Left kidney (tissue), 8 donors: Measurements from ENCODE around the gene MACROD1. TPM values are rescaled to one million over a fixed set of nuclear protein-coding genes. Genes with fewer than 3 reads are reported as not detected.
A peak's percentile ranks its signal among the peaks of the same experiment; 100 is the strongest.

Experiments
- DNase-seq: peaks from one replicate; pipeline ENCODE4 v3.0.0-alpha.2; 2013
- long read RNA-seq, 8 donors: transcript quantifications; one replicate each; lab custom pipeline, GENCODE V29; 2026
- polyA plus RNA-seq: library from polyadenylated mRNA; unstranded; fragments of 120-200 nt; gene quantifications from one replicate; pipeline ENCODE4 v1.2.1, GENCODE V29; 2013; ENCODE audit not compliant: insufficient read length

The MACROD1 gene, protein sequence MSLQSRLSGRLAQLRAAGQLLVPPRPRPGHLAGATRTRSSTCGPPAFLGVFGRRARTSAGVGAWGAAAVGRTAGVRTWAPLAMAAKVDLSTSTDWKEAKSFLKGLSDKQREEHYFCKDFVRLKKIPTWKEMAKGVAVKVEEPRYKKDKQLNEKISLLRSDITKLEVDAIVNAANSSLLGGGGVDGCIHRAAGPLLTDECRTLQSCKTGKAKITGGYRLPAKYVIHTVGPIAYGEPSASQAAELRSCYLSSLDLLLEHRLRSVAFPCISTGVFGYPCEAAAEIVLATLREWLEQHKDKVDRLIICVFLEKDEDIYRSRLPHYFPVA
- 13.3 TPM for polyA plus RNA-seq
- long read RNA-seq, donor 1, transcript MACROD1-201 (11 exons, 1,205 nt) = major isoform, 8 of 558 reads
- long read RNA-seq, donor 1, partial matches to known transcripts = 476 of 558 reads
- long read RNA-seq, donor 1, other reads (novel, unspliced or antisense) = 74 of 558 reads
- long read RNA-seq, donor 2, transcript MACROD1-201 (11 exons, 1,205 nt) = major isoform, 5 of 6 reads
- long read RNA-seq, donor 2, partial matches to known transcripts = 0 of 6 reads
- long read RNA-seq, donor 2, other reads (novel, unspliced or antisense) = 0 of 6 reads
- long read RNA-seq, donor 3, transcript MACROD1-201 (11 exons, 1,205 nt) = major isoform, 6 of 13 reads
- long read RNA-seq, donor 3, partial matches to known transcripts = 7 of 13 reads
- long read RNA-seq, donor 3, other reads (novel, unspliced or antisense) = 0 of 13 reads
- long read RNA-seq, donor 4, partial matches to known transcripts = 0 of 2 reads
- long read RNA-seq, donor 4, other reads (novel, unspliced or antisense) = 0 of 2 reads
- long read RNA-seq, donor 5, transcript MACROD1-201 (11 exons, 1,205 nt) = major isoform, 6 of 158 reads
- long read RNA-seq, donor 5, partial matches to known transcripts = 129 of 158 reads
- long read RNA-seq, donor 5, other reads (novel, unspliced or antisense) = 23 of 158 reads
- long read RNA-seq, donor 6, transcript MACROD1-201 (11 exons, 1,205 nt) = major isoform, 7 of 311 reads
- long read RNA-seq, donor 6, partial matches to known transcripts = 184 of 311 reads
- long read RNA-seq, donor 6, other reads (novel, unspliced or antisense) = 118 of 311 reads
- long read RNA-seq, donor 7, partial matches to known transcripts = 392 of 643 reads
- long read RNA-seq, donor 7, other reads (novel, unspliced or antisense) = 249 of 643 reads
- long read RNA-seq, donor 8, partial matches to known transcripts = 0 of 2 reads
- long read RNA-seq, donor 8, other reads (novel, unspliced or antisense) = 0 of 2 reads

DNA sequence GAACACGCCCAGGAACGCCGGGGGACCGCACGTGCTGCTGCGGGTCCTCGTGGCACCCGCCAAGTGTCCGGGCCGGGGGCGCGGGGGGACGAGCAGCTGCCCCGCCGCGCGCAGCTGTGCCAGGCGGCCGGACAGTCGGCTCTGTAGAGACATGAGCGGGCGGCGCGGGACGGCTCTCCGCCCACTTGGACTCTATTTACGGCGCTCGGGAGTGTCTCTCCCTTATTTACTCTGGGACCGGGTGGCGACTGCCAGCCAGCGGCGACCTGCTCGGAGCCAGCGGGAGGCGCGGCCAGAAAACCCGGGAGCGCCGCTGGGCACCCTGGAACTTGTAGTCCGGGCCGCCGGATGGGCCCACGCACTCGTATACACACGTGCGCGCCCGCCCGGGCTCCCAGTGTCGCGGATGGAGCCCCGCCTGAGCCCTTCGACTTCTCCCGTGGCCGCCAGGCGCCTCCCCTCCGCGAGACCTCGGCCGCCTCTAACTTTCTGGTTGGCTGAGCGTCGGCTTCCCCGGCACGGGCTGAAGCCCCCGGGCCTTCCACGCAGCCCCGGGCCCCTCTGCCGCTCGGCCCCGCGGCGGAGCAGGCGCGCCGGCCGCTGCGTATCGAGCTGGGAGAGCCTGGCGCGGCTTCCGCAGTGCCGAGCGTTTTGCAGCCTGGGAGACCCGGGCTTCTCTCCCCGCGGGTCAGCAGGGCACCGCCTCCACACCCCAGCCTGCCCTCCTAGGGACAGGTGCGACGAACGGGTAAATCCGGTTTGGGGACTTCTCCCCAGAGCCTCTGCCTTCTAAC, at the start of gene MACROD1:
MACROD1 (minus strand) TSS at position 272 of the 794 bp plus-strand sequence; CDS start at position 153, 119 bp downstream.
- DNase-seq = no peak

DNA sequence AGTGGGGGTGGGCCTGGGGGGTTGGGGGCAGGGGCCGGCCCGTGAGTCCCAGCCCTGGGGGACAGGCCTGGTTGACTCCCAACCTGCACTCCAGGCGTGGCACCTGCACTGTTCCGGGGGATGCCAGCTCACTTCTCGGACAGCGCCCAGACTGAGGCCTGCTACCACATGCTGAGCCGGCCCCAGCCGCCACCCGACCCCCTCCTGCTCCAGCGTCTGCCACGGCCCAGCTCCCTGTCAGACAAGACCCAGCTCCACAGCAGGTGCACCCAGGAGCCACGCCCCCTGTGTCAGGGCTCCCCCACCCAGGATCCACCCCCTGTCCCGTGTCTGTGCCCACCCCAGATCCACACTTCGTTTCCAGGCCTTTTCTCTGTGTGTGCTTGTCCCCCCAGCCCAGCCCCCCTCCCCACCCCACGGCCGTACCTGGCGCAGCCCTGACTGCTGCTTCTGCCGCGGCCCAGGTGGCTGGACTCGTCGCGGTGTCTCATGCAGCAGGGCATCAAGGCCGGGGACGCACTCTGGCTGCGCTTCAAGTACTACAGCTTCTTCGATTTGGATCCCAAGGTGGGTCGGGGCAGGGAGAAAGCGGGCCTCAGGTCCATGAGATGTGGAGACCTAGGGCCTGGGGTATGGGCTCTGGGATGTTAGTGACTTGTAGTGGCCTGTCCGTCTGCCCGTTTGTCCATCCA, 45.4 kb upstream of the MACROD1 start:
- DNase-seq = no peak

DNA sequence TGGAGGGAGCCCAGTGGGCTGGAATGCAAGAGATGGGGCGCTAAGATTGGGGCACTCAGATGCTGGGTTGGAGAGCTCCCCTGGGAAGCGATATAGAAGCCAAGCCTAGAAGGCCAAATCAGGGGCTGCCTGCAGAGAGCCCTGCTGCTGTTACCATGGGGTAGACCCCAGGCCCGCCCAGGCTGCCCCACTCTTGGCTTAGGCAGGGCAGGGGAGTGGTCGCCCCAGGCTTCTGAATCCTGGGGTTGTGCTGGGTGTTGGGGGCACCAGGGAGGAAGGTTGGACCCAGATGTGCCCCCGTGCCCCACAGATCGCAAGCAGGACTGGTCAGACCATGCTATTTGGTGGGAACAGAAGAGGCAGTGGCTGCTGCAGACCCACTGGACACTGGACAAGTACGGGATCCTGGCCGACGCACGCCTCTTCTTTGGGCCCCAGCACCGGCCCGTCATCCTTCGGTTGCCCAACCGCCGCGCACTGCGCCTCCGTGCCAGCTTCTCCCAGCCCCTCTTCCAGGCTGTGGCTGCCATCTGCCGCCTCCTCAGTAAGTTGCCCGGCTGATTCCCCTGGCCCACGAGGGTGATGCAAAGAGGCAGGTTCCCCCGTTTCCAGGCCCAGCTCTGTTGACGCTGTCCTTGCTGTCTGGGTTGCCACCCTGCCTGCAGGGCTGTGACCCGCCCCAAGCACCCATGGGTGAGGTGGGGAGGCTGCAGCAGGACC, 44.5 kb upstream of the MACROD1 start:
- DNase-seq = no peak

DNA sequence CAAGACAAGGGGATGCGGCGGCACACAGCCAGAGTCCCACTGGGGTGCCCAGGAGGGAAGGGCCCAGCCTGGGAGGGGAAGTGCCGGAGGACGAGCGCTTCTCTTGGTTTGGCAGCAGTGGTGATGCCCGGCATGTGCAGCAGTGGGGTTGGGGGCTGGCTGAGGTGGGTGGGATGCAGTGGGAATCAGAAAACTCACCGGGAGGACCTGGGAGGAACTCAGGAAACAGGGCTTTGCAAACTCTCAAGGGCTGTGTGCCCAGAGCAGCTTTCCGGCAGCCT, 43.6 kb upstream of the MACROD1 start:
- no peak for DNase-seq

DNA sequence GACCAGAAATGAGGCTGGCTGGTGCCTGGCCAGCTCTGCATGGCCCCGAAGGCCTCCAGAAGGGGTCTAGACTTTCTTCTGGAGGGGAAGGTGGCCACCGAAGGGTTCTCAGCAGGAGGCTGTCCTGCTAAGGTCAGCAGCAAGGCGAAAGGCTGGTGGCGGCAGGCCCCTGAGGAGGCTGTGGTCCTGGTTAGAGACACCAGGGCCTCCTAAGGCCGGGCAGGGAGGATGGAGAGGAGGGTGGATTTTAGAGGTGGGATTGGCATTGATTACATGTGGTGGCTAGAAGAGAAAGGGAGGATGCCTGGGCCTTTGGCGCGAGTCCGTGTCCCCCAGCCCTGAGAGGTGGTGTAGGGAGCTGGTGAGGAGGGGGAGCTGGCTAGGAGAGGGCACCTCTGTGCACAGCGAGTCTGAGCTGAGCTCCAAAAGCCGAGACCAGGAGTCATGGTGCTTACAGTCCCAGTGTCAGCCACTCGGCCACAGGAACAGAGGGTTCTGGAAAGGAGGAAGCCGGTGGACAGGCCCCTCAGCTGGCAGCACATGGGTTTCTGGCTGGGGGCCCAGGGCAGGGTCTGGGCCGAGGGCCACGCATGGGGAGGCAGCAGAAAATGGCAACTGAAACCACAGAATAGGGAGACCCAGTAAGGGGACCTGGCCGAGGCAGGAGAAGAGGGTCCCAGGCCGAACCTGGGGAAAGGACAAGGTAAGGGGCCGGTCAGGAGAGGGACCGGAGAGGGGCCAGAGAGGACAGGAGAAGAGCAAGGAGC, 43.1 kb upstream of the MACROD1 start:
- DNase-seq = no peak

DNA sequence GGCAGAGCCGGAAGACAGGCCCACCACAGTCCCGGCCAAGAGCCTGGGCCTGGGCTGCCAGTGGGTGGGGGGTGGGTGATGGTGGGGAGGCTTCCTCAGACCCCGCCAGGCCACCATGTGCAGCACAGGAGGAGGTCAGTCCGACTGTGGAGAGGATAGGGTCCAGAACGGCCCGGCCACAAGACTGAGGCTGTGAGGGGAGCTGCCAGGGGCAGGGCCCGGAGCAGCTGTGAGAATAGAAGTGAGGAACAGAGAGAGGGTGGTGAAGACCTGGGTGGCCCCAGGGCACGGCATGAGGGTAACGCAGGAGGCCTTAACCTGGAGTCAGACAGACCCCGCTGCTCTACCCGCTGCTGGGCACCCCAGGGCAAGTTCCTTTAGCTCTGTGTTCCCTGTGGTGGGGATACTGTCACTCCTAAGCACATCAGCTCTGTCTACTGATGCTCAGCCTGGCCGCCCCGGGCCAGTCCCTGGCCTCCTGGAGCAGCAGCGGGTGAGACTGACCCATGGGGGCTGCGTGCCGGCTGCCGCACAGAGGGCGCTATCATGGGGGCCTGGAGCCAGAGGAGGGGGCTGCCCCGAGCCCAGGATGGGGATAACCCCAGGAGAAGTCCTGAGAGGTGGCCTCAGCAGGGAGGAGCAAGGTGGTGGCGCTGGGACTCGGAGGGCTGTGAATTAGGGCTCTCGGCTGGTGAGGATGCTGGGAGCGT, 42.3 kb upstream of the MACROD1 start:
- DNase-seq = no peak

DNA sequence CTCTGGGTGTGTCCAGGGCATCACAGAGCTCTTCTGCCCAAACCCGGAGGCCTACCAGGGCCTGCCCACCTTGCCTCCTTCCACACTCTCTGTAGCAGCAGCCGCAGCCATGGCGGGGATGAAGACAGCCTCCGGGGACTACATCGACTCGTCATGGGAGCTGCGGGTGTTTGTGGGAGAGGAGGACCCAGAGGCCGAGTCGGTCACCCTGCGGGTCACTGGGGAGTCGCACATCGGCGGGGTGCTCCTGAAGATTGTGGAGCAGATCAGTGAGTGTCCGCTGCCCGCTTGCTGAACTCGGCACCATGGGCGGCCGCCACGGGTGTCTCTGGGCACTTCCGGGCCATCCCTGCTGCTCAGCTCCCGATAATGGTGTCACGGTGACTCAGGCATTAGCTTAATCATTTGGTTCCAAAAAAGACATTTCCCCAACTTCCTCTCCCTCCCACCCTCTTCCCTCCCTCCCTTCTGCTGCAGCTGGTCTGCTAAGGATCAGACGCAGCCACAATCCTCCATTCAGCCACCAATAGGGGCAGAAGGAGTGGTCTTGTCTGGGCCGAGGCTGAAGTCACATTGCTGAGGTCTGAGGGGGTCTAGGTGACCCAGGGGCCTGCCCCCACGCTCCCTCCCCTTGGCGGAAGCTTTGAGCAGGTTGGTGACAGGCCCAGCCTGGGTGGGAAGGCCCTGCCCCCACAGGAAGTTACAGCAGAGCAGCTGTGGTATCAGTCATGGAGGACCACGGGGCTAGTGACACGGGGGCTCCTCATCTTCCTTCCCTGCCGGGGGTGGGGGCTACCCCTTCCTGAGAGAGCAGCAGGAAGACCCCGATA, 41.6 kb upstream of the MACROD1 start:
- no peak for DNase-seq

DNA sequence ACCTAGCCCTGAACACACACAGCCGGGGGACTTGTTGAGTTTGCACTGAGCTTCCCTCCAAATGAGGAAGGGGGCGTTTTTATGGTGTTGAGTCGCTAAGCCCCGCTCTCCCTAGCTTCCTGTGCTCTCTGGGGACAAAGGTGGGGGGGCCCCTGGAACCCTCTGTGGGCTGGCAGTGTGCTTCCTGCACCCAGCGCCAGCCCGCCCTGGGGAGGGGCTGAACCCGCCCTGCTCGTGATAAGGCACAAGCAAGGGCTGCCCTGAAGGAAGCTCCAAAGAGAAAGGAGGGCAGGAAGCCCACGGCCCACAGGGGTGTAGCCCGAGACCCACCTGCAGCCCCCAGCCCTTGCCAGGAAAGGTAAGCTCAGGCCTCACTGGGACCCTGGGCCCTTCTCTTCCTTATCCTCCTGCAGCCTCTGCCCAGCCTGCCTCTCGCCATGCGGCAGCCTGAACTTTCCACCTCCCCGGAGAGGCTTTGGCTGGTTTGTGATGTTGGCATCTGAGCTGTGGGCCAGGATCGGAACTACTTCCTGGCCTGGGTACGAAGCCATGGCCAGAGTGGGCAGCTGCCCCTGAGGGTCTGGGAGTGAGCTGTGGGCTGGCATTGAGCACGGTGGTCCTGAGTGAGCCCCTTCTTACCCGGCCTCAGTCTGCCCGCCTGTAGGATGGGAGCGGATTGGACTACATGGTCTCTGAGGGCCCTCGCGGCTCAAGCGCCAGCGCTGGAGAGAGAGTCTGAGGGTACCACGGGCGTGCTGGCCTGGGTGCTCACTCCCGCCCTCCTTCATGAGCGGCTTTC, 40.7 kb upstream of the MACROD1 start, which contains the start of gene FERMT3:
FERMT3 (plus strand) TSS at position 265 of the 799 bp plus-strand sequence. CDS start 644 bp downstream, outside the sequence.
- DNase-seq = no peak

DNA sequence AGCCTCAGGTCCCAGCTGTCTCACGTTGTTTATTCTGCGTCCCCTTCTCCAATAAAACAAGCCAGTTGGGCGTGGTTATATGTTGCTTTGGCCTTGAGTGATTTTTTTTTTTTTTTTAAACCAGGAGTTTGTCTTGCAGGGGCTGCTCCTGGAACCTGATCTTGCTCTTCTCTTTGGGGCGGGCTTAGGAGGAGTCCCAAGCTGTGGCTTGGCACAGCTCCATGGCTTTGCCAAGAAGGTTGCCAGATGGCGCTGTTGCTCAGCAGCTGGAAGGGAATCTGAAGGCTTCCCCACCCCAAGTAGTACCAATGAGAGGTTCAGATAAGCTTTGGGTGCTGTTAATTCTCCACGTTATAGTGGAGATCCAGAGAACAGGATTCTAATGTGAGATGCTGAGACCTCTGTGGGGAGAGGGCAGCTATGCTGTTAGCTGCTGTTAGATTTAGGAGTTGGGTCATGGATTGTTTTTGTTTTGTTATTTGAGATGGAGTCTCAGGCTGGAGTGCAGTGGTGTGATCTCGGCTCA, 38.6 kb upstream of the MACROD1 start:
- DNase-seq = peak; percentile 90

DNA sequence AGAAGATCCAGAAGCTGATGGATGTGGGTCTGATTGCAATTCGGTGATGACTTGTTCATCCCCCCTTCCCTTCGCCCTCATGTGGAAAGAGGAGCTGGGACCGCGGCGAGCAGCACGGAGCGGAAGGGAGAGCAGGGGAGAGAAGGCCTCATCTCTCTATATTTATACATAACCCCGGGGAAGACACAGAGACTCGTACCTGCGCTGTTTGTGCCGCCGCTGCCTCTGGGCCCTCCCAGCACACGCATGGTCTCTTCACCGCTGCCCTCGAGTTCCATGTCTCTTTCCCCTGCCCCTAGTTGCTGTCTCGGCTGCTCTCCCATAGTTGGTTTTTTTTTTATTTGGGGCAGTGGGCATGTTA, 38.1 kb upstream of the MACROD1 start:
- no peak for DNase-seq

DNA sequence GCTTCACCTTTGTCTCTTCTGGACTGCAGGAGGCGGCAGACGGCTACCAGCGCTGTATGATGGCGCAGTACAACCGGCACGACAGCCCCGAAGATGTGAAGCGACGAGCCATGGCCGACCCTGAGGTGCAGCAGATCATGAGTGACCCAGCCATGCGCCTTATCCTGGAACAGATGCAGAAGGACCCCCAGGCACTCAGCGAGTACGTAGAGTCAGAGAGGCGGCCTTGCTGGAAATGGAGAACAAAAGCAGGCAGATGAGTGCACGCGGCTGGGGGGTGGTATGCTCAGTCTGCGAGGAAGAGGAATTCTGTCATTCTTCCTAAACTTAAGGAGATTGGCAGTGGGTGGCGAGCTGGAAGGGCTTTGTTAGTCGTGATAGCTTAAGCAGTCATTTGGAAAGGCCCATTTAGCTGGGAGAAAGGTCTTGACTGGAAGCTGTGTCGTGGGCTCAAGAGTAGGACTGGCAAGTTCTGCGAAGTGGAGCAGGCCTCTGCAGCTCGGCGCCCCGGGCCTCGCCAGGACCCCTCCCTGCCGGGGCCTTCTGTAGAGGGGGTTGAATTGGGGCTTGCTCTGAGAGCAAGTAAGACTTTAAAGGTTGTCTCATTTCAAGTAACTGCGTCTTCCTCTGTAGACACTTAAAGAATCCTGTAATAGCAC, 37.6 kb upstream of the MACROD1 start:
- no peak for DNase-seq

DNA sequence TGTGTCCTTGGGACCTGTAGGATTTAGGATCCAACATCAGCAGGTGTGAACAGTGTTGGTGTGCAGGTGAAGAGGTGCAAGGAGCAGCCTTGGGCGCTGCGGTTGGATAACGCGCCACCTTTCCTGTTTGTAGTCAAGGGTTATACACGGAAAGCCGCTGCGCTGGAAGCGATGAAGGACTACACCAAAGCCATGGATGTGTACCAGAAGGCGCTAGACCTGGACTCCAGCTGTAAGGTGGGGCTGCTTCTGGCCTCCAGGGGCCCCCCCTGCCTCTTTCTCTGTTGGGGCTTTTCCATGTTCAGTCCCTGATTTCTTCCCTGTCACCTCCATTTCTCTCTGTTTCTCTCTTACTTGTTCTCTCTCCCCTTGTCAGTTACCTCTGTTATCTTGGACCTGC, 37.1 kb upstream of the MACROD1 start:
- no peak for DNase-seq

DNA sequence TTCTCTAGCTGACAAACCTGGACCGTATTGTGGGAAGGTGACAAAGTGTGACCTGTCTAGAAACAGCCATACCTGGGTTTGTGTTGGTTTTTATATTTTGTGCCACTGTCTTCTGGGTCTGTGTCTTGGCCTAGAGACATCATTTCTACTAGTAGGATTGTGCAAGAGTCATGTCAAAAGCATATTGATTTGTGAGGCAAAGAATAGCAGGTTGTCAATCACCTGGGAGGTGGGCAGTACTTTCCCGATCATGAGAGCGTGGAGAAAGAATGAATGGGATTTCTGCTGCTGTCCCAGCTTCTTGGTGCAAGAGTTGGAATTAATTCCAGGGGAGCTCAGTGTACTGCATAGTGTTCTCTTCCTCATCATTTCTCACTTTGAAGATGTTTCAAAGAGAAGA, 35.6 kb upstream of the MACROD1 start:
- no peak for DNase-seq

DNA sequence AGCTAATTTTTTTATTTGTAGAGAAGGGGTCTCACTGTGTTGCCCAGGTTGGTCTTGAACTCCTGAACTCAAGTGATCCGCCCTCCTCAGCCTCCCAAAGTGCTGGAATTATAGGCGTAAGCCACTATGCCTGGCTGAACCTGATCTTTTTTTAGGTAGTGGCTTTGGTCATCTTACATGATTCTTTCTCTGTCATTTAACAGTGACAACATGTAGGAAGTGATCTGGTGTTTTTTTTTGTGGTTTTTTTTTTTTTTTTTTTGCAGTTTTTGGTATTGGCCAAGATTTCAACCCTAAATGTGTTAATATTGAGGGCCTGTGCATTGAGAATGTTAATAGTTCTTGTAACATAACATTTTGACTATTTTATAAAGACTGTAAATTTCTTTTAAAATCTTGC, 32.6 kb upstream of the MACROD1 start:
- DNase-seq = no peak

DNA sequence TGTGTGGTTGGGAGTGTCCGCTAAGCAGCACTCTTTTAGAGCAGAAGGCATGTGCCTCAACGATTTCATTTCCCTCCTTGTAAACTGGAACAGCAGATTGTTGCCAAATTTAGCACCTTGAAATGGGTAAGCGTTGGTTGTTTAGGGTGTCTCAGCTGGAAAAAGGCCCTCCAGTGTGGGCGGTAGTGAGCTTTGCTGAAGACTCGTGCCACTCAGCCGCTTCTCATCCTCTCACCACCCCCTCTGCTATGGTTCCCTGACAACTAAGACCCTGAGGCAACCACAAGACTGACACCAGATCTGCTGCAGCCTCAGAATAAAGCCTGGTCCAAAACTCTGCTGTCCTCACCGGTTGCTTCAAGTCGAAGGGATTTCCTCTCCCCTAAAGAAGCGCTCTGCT, 30.7 kb upstream of the MACROD1 start:
- DNase-seq = no peak

DNA sequence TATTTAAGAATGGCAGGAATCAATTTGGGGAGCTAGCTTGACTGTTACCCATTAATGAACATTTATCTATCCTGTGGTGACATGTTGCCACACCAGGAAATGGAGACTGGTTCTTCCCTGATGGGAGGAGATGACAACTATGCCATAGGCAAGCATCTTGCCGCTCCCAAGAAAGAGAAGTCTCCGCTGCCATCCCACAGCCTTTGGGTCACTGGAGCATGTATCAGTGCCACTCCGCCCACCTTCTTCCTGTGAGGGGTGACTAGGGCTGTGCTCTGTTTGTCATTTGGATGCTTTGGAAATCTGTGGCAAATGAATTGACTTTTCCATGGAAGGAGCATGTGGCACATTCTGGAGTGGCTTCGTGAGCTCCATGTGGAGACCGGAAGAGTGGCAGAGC, 26.5 kb upstream of the MACROD1 start:
- no peak for DNase-seq
